GM18498 (cell line): ENCODE measurements around the gene VRTN.
"Not testable (repeated sequence)": the region's sequence is repeated elsewhere in the genome, so short reads cannot be mapped to it uniquely, and the experiment has no call there.

ENCODE experiments used
- ATAC-seq: cut with Tn5 transposase; IDR thresholded peaks from one replicate; pipeline ENCODE4 v1.9.1; 2021; ENCODE audit warnings: mild to moderate bottlenecking, moderate library complexity; ENCODE audit not compliant: unreplicated experiment

Gene VRTN

DNA sequence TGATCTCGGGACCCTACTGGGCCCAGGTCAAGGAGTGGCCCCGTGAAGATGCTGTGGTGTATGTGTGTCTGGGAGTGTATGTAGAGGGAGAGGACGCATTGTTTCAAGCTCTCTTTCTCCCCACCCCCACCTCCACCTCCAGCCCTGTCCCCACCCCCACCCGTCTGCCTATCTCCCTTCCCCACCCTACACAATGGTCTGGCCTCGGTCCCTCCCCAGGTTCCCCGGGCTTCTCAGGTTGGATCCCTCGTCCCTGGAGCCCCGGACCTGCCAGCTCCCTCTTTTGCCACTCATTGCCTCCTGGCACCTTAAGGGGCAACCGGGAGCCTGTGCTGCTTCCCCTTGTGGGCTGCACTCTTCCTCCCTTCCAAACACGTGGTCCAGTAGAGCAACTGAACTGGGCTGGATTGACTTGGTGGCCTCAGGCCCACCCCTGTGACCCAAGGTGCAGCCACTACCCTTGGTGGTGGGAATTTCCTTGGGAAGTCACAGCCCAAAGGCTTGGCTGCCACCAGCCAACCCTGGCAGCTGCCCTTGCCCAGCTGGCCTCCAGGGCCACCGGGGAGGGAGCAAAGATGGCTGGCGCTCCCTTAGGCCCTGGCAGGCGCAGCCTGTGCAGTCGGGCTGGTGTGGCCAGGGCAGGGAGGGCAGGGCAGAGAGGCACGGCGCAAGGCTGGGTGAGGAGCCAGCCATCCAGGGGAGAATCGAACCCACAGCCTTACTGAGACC is 628 bp downstream of the VRTN start:
- no peak for ATAC-seq

- no peak for ATAC-seq
Measured at GRCh38 chr14:74349757-74350156, 1.5 kb downstream of the VRTN start.

DNA sequence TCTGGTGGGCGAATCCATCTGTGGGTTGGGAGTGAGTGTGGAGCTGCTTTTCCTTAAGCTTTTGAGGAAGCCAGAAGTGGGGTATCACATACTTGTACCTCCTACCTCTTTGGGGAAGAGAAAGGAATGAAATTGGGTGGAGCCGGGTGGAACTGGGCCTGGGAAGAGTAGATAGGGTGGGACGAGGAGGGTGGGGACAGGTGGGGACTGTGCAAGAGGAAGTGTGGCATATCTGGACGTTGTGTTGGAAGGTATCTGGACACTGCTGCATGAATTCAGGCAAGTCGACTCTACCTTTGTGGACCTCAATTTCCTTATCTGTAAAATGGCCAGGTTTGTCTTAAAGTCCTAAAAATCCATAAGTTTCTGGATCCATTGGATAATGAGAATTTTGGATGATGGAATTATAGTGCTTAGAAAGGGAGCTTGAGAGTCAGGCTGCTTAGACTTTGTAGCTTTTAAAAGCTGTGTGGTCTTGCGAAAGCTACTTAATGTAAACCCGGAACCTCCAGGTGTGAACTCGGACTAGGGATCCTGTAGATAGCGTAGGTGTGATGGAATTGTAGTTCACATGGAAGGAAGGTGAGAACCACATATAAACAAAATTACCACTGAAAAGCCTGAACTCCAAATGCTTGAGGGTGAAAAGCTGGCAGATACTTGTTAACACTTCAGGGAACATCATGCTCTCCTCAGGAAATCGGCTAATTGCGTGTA is 2.1 kb downstream of the VRTN start:
- ATAC-seq: no peak

DNA sequence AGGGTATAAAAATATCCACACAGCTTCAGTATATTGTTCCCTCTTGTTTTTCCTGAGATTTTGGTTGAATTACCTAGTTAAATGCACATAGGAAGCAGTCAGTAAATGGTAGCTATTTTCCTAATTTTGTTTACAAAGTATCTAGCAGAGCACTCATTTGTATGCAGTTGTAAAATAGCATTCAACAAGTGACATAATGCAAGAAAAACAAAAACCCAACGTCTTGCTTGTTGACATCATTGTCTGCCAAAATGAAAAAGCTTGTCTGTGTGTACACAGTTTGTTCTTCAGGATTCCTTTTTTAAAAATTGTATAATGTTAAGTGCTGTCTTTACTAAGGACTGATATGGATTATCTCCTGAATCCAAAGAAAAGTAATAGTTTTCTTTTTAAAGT is 2.7 kb downstream of the VRTN start:
- no peak for ATAC-seq

GRCh38 chr14:74356892-74357575 is 8.8 kb downstream of the VRTN start:
- ATAC-seq: no peak

DNA sequence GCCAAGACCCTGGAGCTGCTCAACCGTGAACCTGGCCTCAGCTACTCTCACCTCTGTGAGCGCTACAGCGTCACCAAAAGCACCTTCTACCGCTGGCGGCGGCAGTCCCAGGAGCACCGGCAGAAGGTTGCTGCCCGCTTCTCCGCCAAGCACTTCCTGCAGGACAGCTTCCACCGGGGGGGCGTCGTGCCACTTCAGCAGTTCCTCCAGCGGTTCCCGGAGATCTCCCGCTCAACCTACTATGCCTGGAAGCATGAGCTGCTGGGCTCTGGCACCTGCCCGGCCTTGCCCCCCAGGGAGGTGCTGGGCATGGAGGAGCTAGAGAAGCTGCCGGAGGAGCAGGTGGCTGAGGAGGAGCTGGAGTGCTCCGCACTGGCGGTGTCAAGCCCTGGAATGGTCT is 9.3 kb downstream of the VRTN start:
- no peak for ATAC-seq

GRCh38 chr14:74358176-74358829 is 10.0 kb downstream of the VRTN start:
- ATAC-seq: no peak

DNA sequence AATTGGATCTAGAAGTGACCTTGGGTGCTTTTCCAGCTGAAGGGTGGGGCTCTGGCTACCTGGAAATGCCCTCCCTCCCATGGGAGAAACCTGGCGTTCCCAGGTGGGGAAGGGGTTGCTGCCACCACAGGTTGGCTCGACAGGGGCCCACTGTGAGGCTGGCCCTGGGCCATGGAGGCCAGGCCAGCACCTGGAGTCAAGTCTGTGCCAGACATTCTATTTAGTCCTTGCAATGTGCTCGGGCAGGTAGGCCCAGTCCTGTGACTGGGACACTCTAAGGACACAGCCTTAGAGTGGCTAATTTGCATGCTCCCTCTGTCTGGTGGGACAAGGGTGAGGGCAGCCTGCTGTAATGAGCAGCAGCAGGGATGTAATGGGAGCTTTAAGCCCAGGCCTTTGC is 11.9 kb downstream of the VRTN start:
- no peak for ATAC-seq

GRCh38 chr14:74362361-74362915 is 14.2 kb downstream of the VRTN start:
- no peak for ATAC-seq

- ATAC-seq: no peak
Measured at GRCh38 chr14:74364271-74364880, 16.1 kb downstream of the VRTN start.

- ATAC-seq: no peak
Measured at GRCh38 chr14:74368026-74368425, 19.8 kb downstream of the VRTN start.

- no peak for ATAC-seq
Measured at GRCh38 chr14:74368441-74368840, 20.2 kb downstream of the VRTN start.

GRCh38 chr14:74377976-74378690 is 29.9 kb downstream of the VRTN start:
- no peak for ATAC-seq

GRCh38 chr14:74380172-74380571 is 31.9 kb downstream of the VRTN start:
- ATAC-seq: no peak

DNA sequence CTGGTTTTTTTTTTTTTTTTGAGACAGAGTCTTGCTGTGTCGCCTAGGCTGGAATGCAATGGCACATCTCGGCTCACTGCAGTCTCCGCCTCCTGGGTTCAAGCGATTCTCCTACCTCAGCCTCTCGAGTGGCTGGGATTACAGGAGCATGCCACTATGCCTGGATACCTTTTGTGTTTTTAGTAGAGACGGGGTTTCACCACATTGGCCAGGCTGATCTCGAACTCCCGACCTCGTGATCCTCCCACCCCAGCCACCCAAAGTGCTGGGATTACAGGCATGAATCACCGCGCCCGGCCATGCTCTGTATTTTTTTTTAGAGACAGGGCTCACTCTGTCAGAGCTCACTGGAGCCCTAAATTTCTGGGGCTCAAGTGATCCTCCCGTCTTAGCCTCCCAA is 32.6 kb downstream of the VRTN start:
- no peak for ATAC-seq

- not testable (repeated sequence) for ATAC-seq
Measured at GRCh38 chr14:74381571-74381970, 33.3 kb downstream of the VRTN start.

DNA sequence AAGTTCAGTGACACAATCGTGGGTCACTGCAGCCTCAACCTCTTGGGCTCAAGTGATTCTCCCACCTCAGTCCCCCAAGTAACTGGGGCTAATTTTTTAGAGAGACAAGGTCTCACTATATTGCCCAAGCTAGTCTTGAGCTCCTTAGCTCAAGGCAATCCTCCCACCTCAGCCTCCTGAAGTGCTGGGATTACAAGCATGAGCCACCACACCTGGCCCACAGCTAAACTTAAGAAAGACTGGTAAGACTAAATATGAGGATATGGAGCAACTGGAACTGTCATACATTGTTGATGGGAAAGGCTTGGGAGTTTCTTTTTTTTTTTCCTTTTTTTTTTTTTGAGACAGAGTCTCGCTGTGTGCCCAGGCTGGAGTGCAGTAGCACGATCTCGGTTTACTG is 34.0 kb downstream of the VRTN start:
- no peak for ATAC-seq

DNA sequence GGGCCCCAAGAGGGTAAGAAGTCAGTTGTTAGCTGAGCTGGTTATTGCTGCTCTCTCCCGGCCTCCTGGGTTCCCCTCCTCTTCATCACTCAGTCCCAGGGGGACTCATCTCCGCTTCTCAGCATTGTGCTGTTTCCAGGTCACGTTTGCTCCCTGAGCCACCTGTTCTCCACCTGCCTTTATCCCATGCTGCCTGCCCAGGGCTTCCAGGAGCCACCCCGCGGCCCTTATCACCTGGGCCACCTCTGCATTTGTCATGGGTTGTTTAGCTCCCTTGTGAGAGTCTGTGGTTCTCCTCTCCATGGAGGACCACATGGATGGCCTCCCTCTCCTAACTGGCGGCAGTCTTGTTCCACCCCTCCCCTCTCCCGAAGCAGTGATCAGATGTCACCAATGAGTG is 41.7 kb downstream of the VRTN start:
- ATAC-seq: no peak

DNA sequence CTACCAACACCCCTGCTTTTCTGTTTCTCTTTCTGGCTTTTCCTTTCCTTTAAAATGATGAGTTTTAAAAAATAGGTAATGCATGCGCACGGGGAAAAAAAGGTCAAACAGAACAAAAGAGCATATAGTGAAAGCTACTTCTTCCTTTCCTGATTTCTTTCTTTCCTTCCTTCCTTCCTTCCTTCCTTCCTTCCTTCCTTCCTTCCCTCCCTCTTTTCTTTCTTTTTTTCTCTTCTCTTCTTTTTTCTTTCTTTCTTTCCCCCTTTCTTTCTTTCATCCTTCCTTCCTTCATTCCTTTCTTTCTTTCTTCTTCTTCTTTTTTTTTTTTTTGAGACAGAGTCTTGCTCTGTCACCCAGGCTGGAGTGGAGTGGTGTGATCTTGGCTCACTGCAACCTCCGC is 42.2 kb downstream of the VRTN start:
- ATAC-seq: not testable (repeated sequence)

DNA sequence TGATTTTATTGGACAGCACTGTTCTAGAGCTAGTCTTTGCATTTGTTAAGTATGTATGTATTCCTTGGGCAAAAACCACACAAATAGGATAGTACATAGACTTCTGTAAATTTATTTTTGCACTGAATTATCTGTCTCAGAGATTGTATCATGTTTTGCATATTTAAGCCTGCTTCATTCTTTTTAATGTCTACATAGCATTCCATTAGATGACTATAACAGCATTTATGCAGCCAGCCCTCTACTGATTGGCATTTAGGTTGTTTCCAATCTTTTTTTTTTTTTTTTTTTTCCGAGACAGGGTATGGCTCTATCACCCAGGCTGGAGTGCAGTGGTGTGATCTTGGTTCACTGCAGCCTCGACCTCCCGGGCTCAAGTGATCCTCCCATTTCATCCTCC is 43.2 kb downstream of the VRTN start:
- no peak for ATAC-seq
